Left renal cortex interstitium (tissue), 4 donors: ENCODE results near the gene KIAA1217. TPM values are rescaled to one million over a fixed set of nuclear protein-coding genes. Genes with fewer than 3 reads are reported as not detected.
"Not testable (repeated sequence)": the region's sequence is repeated elsewhere in the genome, so short reads cannot be mapped to it uniquely, and the experiment has no call there.

Experiments
- DNase-seq, 4 donors: peaks; one replicate each; pipeline ENCODE4 v3.0.0-alpha.2; 2013; ENCODE audit warnings: low read depth in 4 of 4, low spot score in 2 of 4, missing footprints in 1 of 4
- polyA plus RNA-seq, 4 donors: library from polyadenylated mRNA; unstranded; fragments of 120-200 nt; gene quantifications; one replicate each; pipeline ENCODE4 v1.2.1, GENCODE V29; 2013; ENCODE audit not compliant: insufficient read length in 4 of 4

KIAA1217 gene
- polyA plus RNA-seq, 4 donors: 67.5 to 106 (median 86.3) TPM

DNA sequence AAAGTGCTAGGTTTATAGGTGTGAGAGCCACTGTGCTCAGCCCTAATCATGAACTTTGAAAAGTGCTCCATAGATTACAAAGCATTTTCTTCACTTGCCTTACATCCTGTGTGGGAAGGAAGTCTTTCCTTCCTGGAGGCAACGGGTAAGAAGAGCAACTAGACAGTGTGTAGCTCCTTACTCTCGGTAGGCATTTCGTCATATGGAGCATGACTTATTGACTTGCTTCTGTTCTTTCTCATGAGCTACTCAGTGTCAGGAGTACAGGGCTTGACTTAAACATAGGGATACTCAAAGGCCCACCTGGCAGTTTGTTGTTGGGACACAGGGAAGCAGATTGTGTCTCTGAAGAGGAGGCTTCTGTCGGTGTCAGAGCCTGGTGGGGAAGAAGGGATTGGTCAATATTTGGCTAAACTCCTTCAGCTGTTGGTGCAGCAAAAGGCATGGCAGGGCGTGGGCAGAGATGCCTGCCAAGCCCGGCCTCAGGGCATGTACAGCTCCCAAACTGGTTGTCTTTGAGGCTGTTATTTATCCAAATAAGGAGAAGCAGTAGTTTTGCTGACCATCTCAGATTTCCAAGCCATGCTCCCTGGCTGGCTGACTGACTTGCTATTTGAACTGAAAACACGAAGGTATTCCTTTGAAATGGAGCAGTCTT lies 248.9 kb downstream of the KIAA1217 start:
- DNase-seq: no peak

DNA sequence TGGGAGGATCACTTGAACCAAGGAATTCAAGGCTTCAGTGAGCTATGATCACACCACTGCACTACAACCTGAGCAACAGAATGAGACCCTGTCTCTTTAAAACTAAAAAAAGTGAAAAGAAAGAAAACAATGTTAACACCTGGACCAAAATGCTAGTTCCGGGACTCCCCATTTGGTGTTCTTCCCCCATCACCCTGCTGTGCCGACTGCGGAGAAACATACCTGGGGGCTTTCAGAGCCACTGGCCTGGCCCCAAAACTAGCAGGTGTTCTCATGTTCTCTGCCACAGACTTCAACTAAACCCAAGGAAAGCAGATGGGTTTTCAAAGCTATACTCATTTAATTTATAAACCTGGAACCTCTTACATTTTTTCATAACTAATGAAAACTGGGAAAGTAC lies 250.9 kb downstream of the KIAA1217 start:
- no peak for DNase-seq

DNA sequence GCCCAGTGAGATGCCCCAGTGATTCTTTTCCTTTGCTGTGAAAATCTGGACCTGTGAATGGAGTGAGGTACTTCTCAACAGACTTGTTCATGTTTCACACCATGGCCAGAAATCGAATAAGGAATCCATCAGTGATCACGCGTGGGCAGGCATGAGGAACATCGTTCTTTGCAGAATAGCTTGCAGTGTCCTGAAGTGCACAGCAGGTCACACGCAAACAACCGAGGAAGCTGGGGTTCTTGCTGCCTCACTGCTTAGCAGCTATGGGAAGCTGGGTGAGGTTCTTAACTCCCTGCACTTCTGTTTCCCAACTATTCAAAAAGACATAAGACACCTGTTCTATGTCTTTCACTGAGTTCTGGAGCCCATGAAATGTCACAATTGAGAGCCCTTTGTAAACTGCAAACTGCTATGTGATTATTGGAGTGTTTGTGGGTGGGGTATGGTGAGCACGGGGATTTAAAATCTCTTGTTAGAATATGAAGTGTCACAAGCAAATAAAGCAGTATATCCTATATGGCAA lies 253.4 kb downstream of the KIAA1217 start:
- no peak for DNase-seq

DNA sequence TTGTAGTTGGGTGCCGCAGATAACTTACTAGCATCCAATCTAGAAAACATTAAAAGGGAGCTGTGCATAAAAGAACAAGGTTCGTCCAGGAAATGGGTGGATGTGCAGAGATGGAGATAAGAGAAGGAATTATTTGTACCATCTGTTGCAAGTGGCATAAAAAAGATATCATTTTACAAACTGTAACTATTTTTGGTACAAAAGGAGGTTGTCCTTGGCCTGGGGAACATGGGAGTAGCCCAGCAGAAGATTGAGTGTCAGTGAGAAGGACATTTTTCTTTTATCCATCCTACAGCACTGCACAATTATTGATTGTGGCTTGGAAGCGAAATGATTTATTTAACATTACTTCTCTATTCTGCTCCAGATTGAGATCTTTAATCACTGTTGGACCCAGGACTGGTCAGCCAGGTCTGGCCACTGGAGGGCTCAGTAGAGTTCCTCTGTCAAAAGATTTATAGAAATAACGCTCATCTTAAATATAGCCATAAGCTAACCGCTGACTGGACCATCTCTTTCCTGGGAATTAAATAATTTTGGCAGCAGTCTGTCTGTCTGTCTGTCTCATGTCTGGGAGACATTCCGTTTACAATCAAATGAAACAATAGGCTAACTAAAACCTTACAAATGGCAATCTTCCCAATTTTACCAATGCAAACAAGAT lies 254.1 kb downstream of the KIAA1217 start:
- DNase-seq: no peak

DNA sequence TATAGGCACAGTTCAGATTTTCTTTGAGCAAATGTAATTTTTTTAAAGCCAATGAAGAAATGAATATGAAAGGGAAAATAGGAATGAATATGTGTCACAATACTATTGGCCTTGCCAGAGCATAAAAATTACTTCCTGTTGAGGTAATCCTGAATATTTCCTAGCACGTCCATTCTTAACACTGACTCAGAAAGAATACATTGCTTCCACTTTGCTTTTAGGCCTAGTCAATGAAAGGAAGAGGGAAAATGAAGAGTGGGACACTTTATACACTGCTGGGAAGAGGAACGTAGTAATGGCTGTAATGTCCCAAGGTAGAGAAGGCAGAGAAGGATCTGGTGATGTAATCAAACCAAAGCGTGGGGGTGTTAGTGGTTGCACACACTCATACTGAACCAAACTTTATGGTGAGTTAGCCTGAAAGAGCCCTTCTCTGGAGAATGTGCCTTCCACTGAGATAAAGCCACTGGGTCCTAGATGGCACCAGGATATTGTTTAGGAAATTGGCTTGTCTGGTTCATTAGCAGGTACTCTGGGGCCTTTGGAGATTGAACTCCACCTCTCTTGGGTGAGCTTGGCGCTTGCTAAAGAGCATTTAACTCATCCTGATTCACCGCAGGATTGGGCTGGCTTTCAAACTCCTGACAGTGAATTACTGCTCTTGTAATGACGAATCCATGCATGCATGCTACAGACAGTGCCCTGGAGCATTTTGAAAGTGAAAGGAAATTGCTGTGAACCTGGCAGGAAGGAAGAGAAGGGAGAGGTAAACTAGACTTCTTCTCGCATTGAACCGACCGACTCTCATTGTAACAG lies 254.9 kb downstream of the KIAA1217 start:
- DNase-seq: no peak

DNA sequence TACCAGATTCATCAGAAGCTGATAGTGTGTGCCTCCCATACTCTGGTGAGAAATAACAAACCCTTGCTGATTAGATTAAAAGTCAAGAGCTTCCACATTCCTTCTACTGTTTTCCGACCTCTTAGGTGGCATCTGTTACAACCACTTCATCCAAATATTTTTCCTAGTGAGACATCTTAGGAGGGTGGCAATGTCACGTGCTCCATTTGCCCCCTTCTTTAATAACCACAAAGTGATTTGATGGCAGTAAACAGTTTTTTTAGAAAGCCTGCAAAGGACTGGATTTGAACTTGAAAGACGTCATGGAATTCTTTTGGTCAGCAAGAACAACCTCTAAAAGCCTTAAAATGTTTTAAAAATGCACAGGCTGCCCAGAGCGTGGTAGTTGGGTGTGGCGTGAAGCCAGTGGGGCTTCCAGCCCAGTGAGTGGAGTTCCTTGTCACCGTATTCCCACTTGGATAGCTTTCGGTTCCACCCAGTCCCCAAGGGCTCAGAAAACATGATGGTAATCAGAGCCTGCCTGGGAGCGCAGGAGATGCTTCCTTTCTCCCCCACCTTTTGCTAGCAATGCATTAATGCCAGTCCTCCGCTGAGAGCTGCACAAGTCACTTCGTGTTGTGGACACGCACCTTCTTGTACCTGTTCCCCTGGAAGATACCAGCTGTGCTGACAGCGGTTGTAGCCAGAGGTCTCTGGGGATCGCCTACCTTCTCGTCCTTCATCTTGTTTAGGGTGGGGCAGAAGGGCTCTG lies 256.4 kb downstream of the KIAA1217 start:
- no peak for DNase-seq

DNA sequence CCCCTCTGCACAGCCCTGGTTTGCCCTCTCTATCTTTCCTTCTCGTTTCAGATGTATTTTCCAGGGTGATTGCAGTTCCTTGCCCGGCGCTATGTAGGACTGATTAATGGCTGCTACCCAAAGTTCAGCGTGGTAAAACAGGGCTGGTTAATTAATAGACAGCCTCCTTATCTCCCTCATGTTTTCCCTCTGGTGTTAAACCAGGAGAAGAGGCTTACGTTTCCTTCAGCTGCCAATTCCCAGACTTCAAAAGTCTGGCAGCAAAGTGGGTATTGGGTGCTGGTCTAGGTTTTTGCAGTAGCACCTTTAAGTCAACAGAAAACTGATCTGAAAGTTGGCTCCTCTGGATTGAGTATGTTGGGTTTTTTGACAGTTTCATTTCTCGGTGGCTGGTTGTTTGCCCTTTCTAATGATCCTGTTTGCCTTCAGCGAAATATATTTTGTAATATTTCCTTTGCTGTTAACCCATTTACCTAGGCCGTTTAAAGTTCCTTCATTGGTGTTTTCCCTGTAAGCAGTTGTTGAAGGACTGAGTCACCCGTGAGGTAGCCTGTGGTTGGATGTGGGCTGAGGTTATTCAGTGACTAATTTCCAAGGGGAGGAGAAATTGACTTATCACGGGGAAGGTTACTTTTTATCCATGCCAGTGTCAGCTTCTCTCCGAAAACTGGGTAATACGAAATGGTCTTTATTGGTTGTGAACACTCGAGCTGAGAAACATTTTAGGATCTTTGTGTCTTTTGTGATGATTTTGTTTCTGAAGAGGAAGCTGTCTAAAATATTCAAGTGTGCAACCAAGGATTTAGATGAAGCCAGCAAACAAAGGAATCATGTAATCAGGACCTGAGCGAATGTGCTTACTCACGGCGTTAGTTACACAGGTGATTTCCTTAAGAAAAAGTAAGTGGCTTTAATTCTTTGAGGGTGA lies 257.2 kb downstream of the KIAA1217 start:
- DNase-seq: no peak

DNA sequence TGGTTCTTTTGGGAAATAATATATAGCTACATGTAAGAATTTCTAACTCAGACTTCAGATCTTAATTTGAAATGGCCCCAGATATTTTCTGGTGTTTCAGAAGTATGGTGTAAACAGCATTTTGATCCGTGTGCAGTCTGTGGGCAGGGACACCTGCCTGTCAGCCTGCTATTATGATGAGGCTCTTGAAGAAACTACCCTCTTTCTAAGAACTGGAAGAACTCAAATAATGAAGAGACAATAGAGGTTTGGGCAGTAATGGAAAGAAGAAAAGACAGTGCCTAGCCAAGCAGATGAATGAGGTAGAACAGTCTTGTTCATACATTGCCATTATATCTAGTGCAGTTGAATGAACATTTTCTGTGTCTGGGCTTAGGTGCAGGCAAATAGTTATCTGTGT lies 258.2 kb downstream of the KIAA1217 start:
- no peak for DNase-seq

DNA sequence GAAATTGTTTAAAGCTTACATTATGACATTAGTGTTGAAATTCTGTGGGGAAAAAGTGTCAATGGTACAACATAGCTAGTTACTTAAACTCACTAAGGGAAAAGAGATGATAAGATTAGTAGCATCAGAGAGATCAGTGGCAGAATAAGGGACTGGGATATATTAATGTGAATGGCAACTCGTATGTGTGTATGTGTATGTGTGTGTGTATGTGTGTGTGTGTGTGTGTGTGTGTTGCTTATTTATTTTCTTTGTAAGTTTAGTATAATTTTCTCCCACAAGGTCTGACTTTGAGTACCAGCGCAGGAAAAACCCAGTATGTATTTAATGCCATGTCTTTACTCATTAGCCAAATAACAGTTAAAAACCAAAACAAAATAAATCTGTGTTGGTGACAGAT lies 258.7 kb downstream of the KIAA1217 start:
- DNase-seq: no peak

DNA sequence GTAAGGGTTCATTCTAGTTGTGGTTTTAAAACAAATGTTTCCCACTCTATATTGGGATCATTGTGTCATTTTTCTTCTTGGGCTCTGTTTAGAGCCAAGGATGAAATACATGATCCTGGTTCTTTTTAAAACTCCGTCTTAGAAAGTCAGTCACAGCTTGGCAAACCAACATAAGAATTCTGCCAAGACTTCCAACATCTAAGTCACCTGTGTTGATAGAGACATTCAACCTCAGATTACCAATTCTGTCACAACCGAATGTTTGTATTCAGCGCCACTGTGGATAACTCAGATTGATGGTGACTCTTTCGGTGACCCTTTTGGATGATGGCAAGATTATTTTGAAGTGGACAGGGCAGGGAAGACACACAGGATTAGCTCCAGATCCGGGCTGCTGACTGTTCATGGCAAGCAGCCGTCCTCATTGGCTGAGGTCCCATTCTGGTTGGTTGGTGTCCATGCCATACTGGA lies 259.4 kb downstream of the KIAA1217 start:
- no peak for DNase-seq

DNA sequence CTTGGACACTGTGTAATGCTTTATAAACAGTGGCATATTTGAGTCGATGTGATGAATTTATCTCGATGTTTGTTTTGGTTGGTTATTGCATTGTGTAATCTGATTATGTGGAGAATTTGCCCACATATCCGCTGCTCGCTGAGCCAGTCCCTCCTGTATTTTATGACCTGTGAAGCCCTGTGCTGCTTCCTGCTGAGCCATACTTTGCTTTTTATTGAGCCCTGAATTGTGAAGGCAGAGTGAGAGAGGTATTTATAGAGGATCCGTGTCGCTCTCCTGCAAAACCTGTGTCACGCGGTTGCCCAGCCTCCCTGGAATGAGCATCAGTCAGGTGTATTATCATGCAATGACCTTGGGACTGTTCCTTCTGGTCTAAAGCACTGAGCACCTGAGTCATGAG lies 261.1 kb downstream of the KIAA1217 start:
- DNase-seq: no peak

DNA sequence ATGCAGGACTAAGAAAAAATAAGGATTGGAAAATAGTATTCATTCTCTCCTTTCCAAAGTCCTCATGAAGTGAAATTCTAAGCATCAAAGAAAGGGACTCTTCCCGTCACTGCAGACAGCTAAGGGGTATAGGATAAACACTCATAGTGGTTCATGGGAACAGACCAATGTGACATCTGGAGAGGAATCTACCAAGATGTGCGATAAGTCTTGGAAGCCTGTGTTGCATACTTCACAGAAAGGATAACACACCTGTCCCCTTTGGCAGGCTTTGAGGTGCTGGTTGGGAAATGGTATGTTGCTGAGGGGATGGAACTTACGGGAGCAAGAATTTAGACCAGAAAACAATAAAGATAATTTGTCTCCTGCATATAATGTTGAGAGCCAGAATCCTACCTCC lies 266.7 kb downstream of the KIAA1217 start:
- DNase-seq: no peak

DNA sequence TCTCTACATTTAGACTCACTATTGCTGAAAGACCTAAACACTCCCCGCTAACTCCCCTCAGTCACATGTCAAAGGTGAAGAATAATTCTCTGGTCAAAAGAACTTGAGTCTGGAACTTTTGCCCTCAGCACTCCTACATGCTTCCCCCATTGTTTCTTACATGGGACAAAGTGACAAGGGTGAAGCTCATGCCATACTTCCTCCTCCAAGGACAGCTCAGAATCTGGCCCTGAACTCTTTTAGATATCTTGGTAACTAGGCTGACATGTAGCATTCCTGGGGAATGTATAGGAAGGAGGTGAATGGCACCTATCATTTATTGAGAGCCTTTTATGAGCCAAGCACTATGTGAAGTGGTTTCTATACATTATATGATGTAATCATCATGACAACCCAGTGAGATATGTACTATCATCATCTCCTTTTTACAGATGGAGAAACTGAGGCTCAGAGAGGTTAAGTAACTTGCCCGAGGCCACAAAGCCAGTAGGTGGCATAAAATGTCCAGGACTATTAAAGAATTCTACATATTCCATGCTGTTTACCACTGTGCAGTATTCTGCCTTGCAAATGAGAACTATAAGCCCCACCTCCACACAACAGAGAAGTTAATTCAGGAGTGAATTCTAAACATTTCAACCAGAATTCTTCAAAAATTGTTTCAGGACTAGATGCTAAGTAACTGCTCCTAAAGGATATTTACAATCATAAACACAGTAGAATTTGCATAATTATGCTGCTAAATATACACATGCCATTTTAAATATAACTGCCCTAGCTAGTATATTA lies 268.2 kb downstream of the KIAA1217 start:
- DNase-seq: no peak

DNA sequence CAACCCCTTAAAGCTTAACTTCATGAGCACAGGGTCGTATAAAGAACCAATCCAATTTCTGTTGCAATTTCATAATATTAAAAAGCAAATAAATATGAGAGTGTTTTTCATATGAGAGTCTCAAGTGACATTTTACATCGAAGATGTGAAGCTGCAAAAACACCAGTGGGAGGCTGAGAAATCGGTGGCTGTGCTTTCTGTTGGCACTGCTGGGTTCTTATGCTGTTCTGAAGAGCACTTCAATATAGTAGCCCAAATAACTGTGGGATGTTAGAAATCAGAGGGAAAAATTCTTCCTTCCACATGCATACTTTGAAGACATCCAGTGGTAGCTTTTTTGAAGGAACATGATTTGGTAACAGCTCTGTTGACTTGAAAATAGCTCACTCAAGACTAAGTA lies 269.0 kb downstream of the KIAA1217 start:
- DNase-seq: no peak

DNA sequence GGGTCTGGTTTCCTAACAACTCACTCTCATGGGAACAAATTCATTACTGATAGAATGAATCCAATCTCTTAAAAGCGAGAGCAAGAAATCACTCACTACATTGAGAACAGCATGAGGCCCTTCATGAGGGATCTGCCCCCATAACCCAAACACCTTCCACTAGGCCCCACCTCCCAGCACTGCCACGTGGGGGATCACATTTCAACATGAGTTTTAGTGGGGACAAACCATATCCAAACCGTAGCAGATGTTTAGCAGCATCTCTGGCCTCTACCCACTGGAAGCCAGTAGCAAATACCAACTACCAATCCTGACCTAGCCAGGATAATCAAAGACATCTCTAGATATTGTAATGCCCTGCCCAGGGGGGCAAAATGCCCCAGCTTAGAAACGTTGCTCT lies 270.9 kb downstream of the KIAA1217 start:
- no peak for DNase-seq

DNA sequence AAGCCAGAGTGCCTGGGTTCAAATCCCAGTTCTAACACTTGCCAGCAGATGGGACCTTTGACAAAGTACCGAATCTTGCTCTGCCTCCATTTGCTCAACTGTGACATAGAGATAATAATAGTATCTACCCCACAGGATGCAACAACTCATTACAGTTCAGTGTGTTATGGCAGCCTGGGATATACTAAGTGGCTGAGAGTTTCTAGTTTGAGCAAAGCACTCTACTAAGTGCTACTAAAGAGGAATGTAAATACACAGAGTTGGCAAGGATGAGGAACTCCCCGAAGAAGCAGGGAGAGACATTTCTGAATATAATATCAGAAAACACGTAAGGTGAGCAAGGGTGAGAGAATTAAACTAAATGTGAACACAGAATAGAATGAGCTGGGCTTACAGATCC lies 271.5 kb downstream of the KIAA1217 start:
- DNase-seq: no peak

DNA sequence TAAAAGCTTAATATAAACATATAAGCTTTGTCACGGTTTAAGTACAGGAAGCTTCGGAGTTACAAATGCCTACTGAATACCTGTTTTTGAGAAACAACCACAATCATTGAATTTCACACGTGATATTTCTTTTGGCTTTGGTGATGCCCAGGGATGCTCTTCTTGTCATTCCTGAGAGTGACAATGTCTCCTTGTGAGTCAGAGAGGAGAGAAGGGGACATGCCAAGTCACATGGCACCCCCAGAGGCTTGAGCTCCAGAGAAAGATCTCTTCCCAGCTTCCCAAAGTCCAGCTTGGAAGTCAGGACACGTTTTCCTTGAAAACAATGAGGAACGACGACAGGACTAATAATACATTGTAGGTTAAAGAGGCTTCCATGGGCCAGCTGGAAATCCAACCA lies 272.3 kb downstream of the KIAA1217 start:
- DNase-seq: no peak

DNA sequence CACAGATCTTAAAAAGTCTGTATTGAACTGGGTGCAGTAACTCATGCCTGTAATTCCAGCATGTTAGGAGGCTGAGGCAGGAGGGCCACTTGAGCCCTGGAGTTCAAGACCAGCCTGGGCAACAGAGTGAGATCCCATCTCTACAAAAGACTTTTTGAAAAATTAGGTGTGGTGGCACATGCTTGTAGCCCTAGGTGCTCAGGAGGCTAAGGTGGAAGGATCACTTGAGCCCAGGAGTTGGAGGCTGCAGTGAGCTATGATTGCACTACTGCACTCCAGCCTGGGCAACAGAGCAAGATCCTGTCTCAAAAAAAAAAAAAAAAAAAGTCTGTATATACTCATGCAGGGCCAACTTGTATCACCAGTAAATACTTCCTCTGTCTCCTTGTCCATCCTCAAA lies 273.8 kb downstream of the KIAA1217 start:
- not testable (repeated sequence) for DNase-seq

DNA sequence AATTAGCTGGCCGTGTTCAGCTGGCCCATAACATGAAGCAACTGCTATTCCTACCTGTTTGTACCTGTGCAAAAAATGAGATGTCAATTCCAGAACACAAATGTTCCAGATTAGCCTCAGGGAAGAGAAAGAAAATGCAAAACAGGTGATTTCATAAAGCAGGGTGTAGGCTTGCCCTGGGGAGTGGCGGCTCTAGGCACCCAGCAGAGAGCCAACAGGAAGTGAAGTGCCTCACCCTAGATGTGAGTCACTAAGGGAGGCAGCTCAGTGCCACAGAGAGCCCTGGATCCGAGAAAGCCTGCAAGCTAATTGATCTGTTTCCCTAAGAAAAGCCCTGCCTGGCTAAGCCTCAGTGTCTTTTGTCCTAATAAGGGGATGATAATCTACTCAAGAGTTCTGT lies 274.8 kb downstream of the KIAA1217 start:
- DNase-seq: no peak
